B cell (primary cell): ENCODE measurements around the gene ZNF683. TPM values are rescaled to one million over a fixed set of nuclear protein-coding genes. Genes with fewer than 3 reads are reported as not detected.

ENCODE experiments used
- ATAC-seq: fragments of 200-7000 bp; cut with Tn5 transposase; one replicate; pipeline ENCODE4 v1.10.0; 2021; ENCODE audit warnings: low read depth, mild to moderate bottlenecking, moderate number of reproducible peaks, moderate library complexity
- CTCF ChIA-PET: fragments of 350-600 bp; sonication (Branson Sonifier 250); formaldehyde crosslinking; loops from one replicate; lab custom pipeline; 2021; ENCODE audit warnings: antibody characterized with exemption, inconsistent platforms; lab: Charles Lee
- POLR2A ChIA-PET: fragments of 350-600 bp; sonication (Branson Sonifier 250); formaldehyde crosslinking; loops from one replicate; lab custom pipeline; 2021; ENCODE audit warnings: antibody characterized with exemption; lab: Charles Lee
- DNase-seq: peaks from one replicate; pipeline ENCODE4 v3.0.0; 2013
- H2AFZ ChIP-seq: 2 replicates; pipeline ENCODE4 v1.6.1; 2012; ENCODE audit warnings: mild to moderate bottlenecking, low read depth, low read length; ENCODE audit not compliant: insufficient read depth, poor library complexity, severe bottlenecking
- H3K27ac ChIP-seq, 2 donors: 1 replicate in 1 of 2; 2 replicates in 1 of 2; pipeline ENCODE4 v1.5.1; 2012 to 2013; ENCODE audit warnings: low read length in 2 of 2, mild to moderate bottlenecking in 2 of 2, moderate library complexity in 1 of 2
- H3K27me3 ChIP-seq, 4 experiments: fragments of 200-600 bp in 1 of 4; sonication (generic) in 1 of 4; replicated peaks in 1 of 4; 1 replicate in 2 of 4; 2 replicates in 2 of 4; pipeline versions ENCODE4 v1.6.1 to v1.7.0; 2013 to 2016; ENCODE audit warnings: low read length in 3 of 4, mild to moderate bottlenecking in 2 of 4, mixed read lengths in 1 of 4, moderate library complexity in 1 of 4; ENCODE audit not compliant: insufficient read depth in 4 of 4, control insufficient read depth in 3 of 4; ENCODE audit errors: control extremely low read depth in 1 of 4
- H3K36me3 ChIP-seq, 2 experiments: replicated peaks in 1 of 2; 1 replicate in 1 of 2; 2 replicates in 1 of 2; pipeline versions ENCODE4 v1.6.1 to v1.7.1; 2013; ENCODE audit warnings: low read length in 1 of 2; ENCODE audit not compliant: insufficient read depth in 2 of 2, control insufficient read depth in 1 of 2; ENCODE audit errors: control extremely low read depth in 1 of 2, extremely low read depth in 1 of 2
- H3K4me1 ChIP-seq, 2 donors: fragments of 200-600 bp in 1 of 2; sonication (generic) in 1 of 2; 1 replicate in 1 of 2; 2 replicates in 1 of 2; pipeline versions ENCODE4 v1.5.1 to v1.6.1; 2013 to 2017; ENCODE audit warnings: low read length in 2 of 2; ENCODE audit not compliant: control insufficient read depth in 2 of 2, insufficient read depth in 2 of 2
- H3K4me2 ChIP-seq: replicated peaks from 2 replicates; pipeline ENCODE3; 2012; ENCODE audit warnings: mild to moderate bottlenecking, low read depth, low read length; ENCODE audit not compliant: poor library complexity, severe bottlenecking
- H3K4me3 ChIP-seq, 5 experiments: fragments of 200-600 bp in 1 of 5; sonication (generic) in 1 of 5; 1 replicate in 3 of 5; 2 replicates in 2 of 5; pipeline versions ENCODE4 v1.5.1 to v1.7.0; 2011 to 2016; ENCODE audit warnings: low read length in 4 of 5, mild to moderate bottlenecking in 4 of 5, low read depth in 2 of 5, control low read depth in 1 of 5, moderate library complexity in 1 of 5; ENCODE audit not compliant: insufficient read depth in 1 of 5; ENCODE audit errors: control extremely low read depth in 1 of 5, extremely low read depth in 1 of 5
- H3K79me2 ChIP-seq: fragments of 200-600 bp; sonication (generic); one replicate; pipeline ENCODE4 v1.6.0; 2016; ENCODE audit warnings: low read length; ENCODE audit not compliant: control insufficient read depth, insufficient read depth
- H3K9ac ChIP-seq: fragments of 200-600 bp; sonication (generic); 2 replicates; pipeline ENCODE4 v1.6.1; 2017; ENCODE audit warnings: mild to moderate bottlenecking, low read length, moderate library complexity
- H3K9me3 ChIP-seq, 3 donors: one replicate each; pipeline versions ENCODE4 v1.6.1 to v1.7.1; 2013; ENCODE audit warnings: low read length in 2 of 3; ENCODE audit not compliant: control insufficient read depth in 2 of 3, insufficient read depth in 1 of 3; ENCODE audit errors: control extremely low read depth in 1 of 3
- H4K20me1 ChIP-seq: 2 replicates; pipeline ENCODE4 v1.6.0; 2012; ENCODE audit warnings: mild to moderate bottlenecking, low read length; ENCODE audit not compliant: insufficient read depth, control insufficient read depth, poor library complexity, severe bottlenecking
- H3K27ac Mint-ChIP-seq: one replicate; pipeline ENCODE4 v1.8.0; 2021; ENCODE audit warnings: mixed read lengths
- H3K27me3 Mint-ChIP-seq: one replicate; pipeline ENCODE4 v1.8.0; 2021; ENCODE audit warnings: mixed read lengths
- H3K4me1 Mint-ChIP-seq: one replicate; pipeline ENCODE4 v1.8.0; 2021; ENCODE audit warnings: mixed read lengths
- H3K4me3 Mint-ChIP-seq: one replicate; pipeline ENCODE4 v1.8.0; 2021; ENCODE audit warnings: mixed read lengths
- H3K9me3 Mint-ChIP-seq: one replicate; pipeline ENCODE4 v1.8.0; 2022; ENCODE audit warnings: mixed read lengths; ENCODE audit not compliant: insufficient read depth
- WGBS: methylation state at CpG from one replicate; pipeline ENCODE4 v1.1.5; 2013; ENCODE audit warnings: missing lambda C conversion rate; ENCODE audit not compliant: insufficient coverage; 5-methylcytosine and 5-hydroxymethylcytosine counted together
- intact Hi-C: fragments of 100-400 bp; cut with micrococcal nuclease; formaldehyde crosslinking; loops from one replicate; pipeline ENCODE4 v1.10.0; 2022
- polyA plus RNA-seq: library from polyadenylated mRNA; depleted of rRNA; stranded (reverse); fragments of >200 nt; gene quantifications from 2 replicates; pipeline ENCODE4 v1.2.3, GENCODE V29; 2012
- total RNA-seq, 2 donors: library from RNA; stranded (reverse); fragments of 120-200 nt in 1 of 2; gene quantifications; 1 replicate in 1 of 2; 2 replicates in 1 of 2; pipeline versions ENCODE4 v1.2.3 to v1.2.4, GENCODE V29; 2013 to 2022
- TF ChIP-seq, protein P1 (sequence below): fragments of 200-600 bp; IDR thresholded peaks from one replicate; pipeline ENCODE4 v1.8.0; 2022; ENCODE audit warnings: antibody characterized with exemption, mild to moderate bottlenecking

Gene ZNF683
- total and polyA plus RNA-seq, 2 donors (not counting 1 experiment from before 2014, with no cell fraction given): 0.45 to 0.67 TPM

DNA sequence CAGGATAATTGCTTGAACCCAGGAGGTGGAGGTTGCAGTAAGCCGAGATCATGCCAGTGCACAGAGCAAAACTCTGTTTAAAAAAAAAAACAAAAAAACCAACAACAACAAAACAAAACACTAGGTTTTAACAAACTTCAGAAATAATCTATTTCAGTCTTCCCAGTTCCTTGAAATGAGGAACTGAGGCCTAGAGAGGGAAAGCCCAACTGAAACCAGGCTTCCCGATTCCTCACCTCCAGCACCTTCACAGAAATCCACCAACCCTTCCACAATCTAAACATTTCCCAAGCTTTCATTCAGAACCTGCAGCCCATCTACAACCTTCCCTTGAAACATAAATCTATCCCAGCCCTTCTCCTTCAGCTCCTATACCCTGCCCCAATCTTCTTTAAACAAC is 55.4 kb downstream of the ZNF683 start:
- ChIA-PET CTCF (interaction anchor here (0.8 to 30.0 kb wide), 6 partner anchors 9 to 147 kb away, joined by 3 to 1400 read pairs (median 10); partner anchors contain the start of genes CEP85, SH3BGRL3 and ZNF593), POLR2A (interaction anchor here (0.7 to 15.2 kb wide), 5 partner anchors 10 to 413 kb away, joined by 3 to 1239 read pairs (median 21); partner anchors contain the start of genes SH3BGRL3 and UBXN11)
- H3K79me2 ChIP-seq: peaks cover 78% of the 10 kb centered on the region
- peak overlapping the region; percentile 73 for H3K4me2 ChIP-seq
- no peaks in the 10 kb centered on the region for H3K27me3 ChIP-seq
- Mint-ChIP-seq H3K4me1 (peaks cover 74% of the 10 kb centered on the region), H3K27ac (peak overlapping the region; percentile 97), H3K4me3 (peak overlapping the region; percentile 89), H3K9me3 (no peaks in the 10 kb centered on the region), H3K27me3 (no peaks in the 10 kb centered on the region)
- ATAC-seq: no peak
- intact Hi-C loops: loop anchor here (1.0 to 10.0 kb wide), 4 partner anchors 11 to 155 kb away; partner anchors contain the start of genes DHDDS, HMGN2 and UBXN11
- H3K4me3 ChIP-seq: peak overlapping the region; percentile 75 to 95 (median 93)
- H3K4me1 ChIP-seq: peaks cover 75 to 78% of the 10 kb centered on the region in 2 donors
- H3K27ac ChIP-seq: peak overlapping the region; percentile 67 to 86
- TF ChIP-seq, protein P1, sequence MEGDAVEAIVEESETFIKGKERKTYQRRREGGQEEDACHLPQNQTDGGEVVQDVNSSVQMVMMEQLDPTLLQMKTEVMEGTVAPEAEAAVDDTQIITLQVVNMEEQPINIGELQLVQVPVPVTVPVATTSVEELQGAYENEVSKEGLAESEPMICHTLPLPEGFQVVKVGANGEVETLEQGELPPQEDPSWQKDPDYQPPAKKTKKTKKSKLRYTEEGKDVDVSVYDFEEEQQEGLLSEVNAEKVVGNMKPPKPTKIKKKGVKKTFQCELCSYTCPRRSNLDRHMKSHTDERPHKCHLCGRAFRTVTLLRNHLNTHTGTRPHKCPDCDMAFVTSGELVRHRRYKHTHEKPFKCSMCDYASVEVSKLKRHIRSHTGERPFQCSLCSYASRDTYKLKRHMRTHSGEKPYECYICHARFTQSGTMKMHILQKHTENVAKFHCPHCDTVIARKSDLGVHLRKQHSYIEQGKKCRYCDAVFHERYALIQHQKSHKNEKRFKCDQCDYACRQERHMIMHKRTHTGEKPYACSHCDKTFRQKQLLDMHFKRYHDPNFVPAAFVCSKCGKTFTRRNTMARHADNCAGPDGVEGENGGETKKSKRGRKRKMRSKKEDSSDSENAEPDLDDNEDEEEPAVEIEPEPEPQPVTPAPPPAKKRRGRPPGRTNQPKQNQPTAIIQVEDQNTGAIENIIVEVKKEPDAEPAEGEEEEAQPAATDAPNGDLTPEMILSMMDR: no peak
- peaks cover 41% of the 10 kb centered on the region for H4K20me1 ChIP-seq
- WGBS: 0% methylated on average over 1 of the region's 2 CpGs
- peaks cover 0 to 33% of the 10 kb centered on the region in 2 experiments for H3K36me3 ChIP-seq
- peak; percentile 58 for DNase-seq
- no peaks in the 10 kb centered on the region for H3K9me3 ChIP-seq
- no peak overlapping the region for H2AFZ ChIP-seq
- H3K9ac ChIP-seq: peak overlapping the region; percentile 85
